Inflammatory macrophage treated with lipopolysaccharide for 1 hour (primary cell): Measurements from ENCODE around the gene SPATA13.
"Not testable (repeated sequence)": the region's sequence is repeated elsewhere in the genome, so short reads cannot be mapped to it uniquely, and the experiment has no call there.

Source experiments
- DNase-seq, 2 donors: peaks; one replicate each; pipeline ENCODE4 v3.0.0-alpha.2; 2020 to 2022

The SPATA13 gene

DNA sequence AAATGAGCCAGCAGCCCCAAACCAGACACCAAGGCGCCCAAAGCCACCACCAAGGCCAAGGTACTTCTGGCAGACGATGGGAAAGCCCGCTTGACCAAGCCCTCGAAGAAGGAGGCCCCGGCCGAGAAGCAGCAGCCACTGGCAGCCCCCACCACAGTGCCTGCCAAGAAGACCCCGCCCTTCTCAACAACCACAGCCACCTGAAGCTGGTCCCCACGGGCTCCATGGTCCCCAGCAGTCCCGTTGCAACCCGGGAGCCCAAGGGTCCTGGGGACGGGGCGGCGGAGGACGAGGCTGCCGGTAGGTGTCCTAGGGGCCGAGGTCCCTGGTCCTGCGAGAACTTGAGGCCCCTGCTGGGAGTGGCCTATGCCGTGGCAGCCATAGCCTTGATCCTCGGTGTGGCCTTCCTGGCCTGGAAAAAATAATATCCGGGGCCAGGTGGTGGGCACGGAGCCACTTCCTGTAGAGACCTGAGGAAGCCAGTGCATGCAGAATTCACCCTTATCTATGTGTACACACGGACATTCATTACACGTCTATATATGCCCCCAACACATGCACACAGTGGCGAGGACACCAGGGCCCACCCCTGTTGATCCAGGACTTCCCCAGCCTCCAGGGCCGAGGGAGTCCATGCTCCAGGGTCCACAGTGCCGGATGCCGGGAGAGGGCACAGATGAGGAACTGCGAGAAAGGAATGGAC is 162.7 kb downstream of the SPATA13 start:
- no peak for DNase-seq

DNA sequence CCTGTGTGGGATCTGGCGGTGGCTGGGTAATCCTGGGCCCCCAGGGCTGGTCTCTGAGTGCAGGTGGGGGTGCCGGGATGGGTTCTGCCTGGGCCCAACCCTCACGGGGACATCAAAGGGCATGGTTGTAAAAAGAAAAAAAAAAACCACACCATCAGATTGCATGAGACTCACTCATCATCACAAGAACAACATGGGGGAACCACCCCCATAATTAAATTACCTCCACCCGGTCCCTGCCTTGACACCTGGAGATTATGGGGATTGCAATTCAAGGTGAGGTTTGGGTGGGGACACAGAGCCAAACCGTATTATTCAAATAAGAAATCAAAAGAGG is 163.2 kb downstream of the SPATA13 start:
- no peak for DNase-seq

- DNase-seq, result not testable (repeated sequence)
Measured at GRCh38 chr13:24327598-24327997, 167.1 kb downstream of the SPATA13 start.

GRCh38 chr13:24328145-24328544 is 167.6 kb downstream of the SPATA13 start:
- DNase-seq, result no peak

DNA sequence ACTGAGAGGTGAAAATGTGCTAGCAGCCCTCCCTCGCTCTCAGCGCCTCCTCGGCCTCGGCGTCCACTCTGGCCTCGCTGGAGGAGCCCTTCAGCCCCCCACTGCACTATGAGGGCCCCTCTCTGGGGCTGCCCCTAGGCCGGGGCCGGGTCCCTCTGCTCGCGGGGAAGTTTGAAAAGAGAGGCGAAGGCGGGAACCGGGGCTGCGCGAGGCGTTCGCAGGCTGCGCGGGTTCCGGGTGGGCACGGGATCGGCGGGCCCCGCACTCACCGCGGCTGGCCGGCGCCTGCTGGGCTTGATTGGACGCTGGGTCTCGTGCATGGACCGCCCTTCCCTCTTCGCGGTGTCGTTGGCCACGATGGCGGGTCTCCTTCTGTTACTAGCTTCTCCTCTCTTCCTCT is 178.2 kb downstream of the SPATA13 start:
- no peak for DNase-seq

- DNase-seq, result no peak
Measured at GRCh38 chr13:24339937-24340607, 179.6 kb downstream of the SPATA13 start.

GRCh38 chr13:24340608-24340955 is 180.1 kb downstream of the SPATA13 start:
- no peak for DNase-seq

DNA sequence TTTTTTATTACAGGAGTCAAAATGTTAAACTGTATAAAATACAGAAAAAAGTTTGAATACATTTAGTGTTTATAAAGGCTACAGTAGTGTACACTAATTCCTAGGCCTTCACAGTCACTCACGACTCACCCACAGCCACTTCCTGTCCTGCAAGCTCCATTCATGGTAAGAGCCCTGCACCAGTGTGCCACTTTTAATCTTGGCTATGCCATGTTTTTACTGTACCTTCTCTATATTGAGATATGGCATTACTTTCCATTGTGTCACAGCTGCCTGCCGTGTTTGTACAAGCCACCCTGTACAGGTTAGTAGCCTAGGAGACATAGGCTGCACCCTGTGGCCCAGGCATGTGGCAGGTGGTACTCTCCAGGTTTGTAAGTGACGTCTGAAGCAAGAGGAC is 180.9 kb downstream of the SPATA13 start:
- no peak for DNase-seq

DNA sequence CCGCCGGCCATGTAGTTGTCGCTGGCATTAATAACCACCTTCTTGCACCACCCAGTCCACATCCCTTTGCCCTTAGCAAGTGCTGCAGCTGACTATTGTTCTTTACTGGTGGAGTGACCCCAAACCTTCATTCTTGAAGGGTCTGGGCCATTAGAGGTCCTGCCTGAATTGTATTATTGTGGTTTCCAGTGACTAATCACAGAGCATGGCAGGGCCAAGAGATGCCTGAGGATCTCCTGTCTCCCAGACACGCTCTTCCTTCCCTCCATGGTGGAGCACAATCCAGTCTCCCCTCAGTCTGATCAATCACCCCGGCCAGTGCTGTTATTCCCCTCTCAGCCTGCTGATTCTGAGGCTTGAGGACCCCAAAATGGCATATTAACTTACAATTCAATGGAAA is 187.9 kb downstream of the SPATA13 start:
- no peak for DNase-seq

DNA sequence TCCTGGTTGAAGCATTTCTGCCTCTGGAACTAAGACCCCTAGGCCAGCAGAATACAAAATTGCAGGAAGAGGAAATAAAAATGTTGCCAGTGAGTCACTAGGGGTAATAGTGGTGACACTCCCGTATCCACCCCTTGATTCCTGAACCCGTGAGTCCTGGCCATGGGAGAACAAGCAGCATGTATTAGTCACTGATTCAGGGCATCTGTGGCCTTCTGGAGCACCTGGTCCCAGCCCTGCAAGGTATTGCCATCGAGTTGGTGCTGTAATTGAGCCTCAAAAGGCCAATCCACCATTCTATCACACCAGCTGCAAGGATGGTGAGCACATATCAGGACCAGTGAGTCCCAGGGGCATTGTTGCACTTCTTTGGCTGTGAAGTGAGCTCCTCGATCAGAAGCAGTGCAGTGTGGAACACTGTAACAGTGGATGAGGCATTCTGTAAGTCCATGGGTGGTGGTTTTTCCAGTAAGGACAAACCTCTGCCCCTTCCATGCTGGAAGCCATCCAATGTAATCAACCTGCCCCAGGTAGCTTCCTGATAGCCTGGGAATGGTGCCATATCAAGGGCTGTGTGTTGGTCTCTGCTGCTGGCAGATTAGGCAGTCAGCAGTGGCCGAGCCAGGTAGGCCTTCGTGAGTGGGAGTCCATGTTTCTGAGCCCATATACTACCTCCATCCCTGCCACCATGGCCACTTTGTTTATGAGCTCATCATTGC is 188.4 kb downstream of the SPATA13 start:
- DNase-seq, result no peak

GRCh38 chr13:24349778-24350664 is 189.5 kb downstream of the SPATA13 start:
- DNase-seq, result not testable (repeated sequence)

- no peak for DNase-seq
Measured at GRCh38 chr13:24351423-24351822, 190.9 kb downstream of the SPATA13 start.

GRCh38 chr13:24353736-24354135 is 193.2 kb downstream of the SPATA13 start:
- no peak for DNase-seq

DNA sequence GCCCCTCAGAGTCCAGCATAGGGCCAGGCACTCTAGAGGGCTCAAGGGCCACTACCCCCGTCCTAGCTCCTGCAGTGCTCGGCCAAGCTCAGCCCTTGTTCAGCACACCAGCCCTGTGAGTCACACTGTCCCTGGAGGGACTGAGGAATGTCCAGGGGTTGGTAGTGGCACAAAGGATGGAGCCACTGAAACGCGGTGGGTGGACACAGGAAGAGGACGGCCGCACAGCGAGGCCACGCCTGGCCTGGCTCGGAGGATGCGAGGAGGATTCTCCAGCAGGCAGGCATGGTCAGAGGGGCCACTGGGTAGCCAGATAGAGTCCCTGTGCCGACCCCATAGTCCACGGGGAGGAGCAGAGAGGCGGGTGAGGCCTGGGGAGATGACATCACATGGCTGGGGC is 194.6 kb downstream of the SPATA13 start:
- DNase-seq, result no peak

- no peak for DNase-seq
Measured at GRCh38 chr13:24356270-24356669, 195.8 kb downstream of the SPATA13 start.
